RWPE1 (cell line): ENCODE data around the gene AIF1.
A peak's percentile ranks its signal among the peaks of the same experiment; 100 is the strongest.

Source experiments
- CTCF ChIA-PET: fragments of 350-600 bp; sonication (Branson Sonifier 250); formaldehyde crosslinking; extraction: SDS; loops from one replicate; lab custom pipeline; 2021; lab: Yijun Ruan, JAX
- POLR2A ChIA-PET: fragments of 400-600 bp; formaldehyde crosslinking; extraction: SDS; loops from one replicate; lab custom pipeline; 2020; ENCODE audit warnings: antibody characterized with exemption; ENCODE audit not compliant: low non-redundant PET; lab: Yijun Ruan, JAX
- DNase-seq: peaks from one replicate; pipeline ENCODE4 v3.0.0; 2012; ENCODE audit warnings: low spot score
- H3K27ac ChIP-seq: fragments of 450-650 bp; 2 replicates; pipeline ENCODE4 v1.5.1; 2017
- CTCF ChIP-seq: fragments of 450-650 bp; conservative IDR thresholded peaks from 2 replicates; pipeline ENCODE4 v1.5.1; 2017; ENCODE audit warnings: low read depth, mild to moderate bottlenecking

Gene AIF1

GRCh38 chr6:31645325-31645724 lies 30.3 kb downstream of the AIF1 start:
- DNase-seq: no peak
- CTCF ChIA-PET: interaction anchor here (0.5 kb wide), 1 partner anchor 13 kb away, joined by 5 read pairs; no protein-coding TSS in a partner anchor
- H3K27ac ChIP-seq: no peak overlapping the region
- TF ChIP-seq CTCF: no peak
- POLR2A ChIA-PET: no interaction called here

- CTCF ChIA-PET: interaction anchor here (0.7 to 1.0 kb wide), 4 partner anchors 9 to 319 kb away, joined by 3 to 4 read pairs (median 4); partner anchors contain the start of genes C6orf47 and LY6G5C
- peak overlapping the region; percentile 96 for H3K27ac ChIP-seq
- TF ChIP-seq CTCF: no peak
- POLR2A ChIA-PET: interaction anchor here (0.6 to 1.6 kb wide), 6 partner anchors 12 to 61 kb away, joined by 3 to 11 read pairs (median 4); partner anchors contain the start of gene GPANK1
- peak; percentile 82 for DNase-seq
Measured at GRCh38 chr6:31651602-31652191, 36.7 kb downstream of the AIF1 start.

GRCh38 chr6:31652925-31653724 lies 38.1 kb downstream of the AIF1 start:
- ChIA-PET POLR2A (interaction anchor here (0.7 to 1.6 kb wide), 5 partner anchors 12 to 85 kb away, joined by 3 to 7 read pairs (median 4); partner anchors contain the start of gene GPANK1), CTCF (interaction anchor here (0.6 to 1.4 kb wide), 4 partner anchors 63 to 237 kb away, joined by 3 to 4 read pairs (median 4); partner anchors contain the start of gene ATP6V1G2)
- peak; percentile 78 for DNase-seq
- no peak for TF ChIP-seq CTCF
- H3K27ac ChIP-seq: peak overlapping the region; percentile 96

- ChIA-PET CTCF (no interaction called here), POLR2A (no interaction called here)
Measured at GRCh38 chr6:31654574-31655348, 39.7 kb downstream of the AIF1 start.

GRCh38 chr6:31655349-31656237 lies 40.6 kb downstream of the AIF1 start, which contains the start of gene APOM:
Gene APOM, plus strand, starts transcription at chr6:31655894. Its CDS starts 73 bp downstream, at chr6:31655967.
- peak within 1 kb of the TSS; percentile 31 for H3K27ac ChIP-seq
- DNase-seq: no peak
- TF ChIP-seq CTCF: no peak
- POLR2A ChIA-PET: no interaction called here
- CTCF ChIA-PET: interaction anchor here (0.7 kb wide), 1 partner anchor 448 kb away, joined by 3 read pairs; no protein-coding TSS in a partner anchor

More at GRCh38 chr6:31654574-31655348, 39.7 kb downstream of the AIF1 start:
- no peak for TF ChIP-seq CTCF
- no peak for DNase-seq
- H3K27ac ChIP-seq: peak overlapping the region; percentile 22
